ENCODE measurements around the gene SP9. TPM values are rescaled to one million over a fixed set of nuclear protein-coding genes. Genes with fewer than 3 reads are reported as not detected.
A peak's percentile ranks its signal among the peaks of the same experiment; 100 is the strongest.

Gene SP9
- total RNA-seq: not detected
- long read RNA-seq: 0 reads

DNA sequence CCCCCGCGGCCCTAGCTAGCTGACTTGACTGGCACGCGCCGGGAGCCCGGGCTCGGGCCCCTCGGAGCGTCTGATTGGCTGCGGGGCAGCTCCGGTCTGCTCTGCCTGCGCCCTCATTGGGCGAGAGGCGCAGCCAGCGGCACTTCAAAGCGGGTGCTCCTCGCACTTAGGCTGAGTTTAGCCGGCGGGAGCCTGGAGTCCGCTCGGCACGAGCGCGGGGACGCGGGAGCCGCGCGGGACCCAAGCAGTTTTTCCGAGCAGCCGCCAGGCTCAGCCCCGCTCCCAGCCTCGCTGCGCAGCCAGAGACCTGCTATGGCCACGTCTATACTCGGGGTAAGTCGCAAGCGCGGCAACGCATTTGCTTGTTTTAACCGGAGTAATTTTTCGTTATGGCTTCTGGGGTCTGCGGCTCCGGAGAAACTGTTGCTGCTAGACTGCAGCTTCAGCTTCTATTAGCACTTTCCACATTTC lies at the start of gene SP9:
Gene SP9, plus strand, starts transcription at position 174 of the 471 bp plus-strand sequence. Its CDS starts 139 bp downstream, at position 313.
- ATAC-seq: peak in 1 of 2 donors; percentile 7
- DNase-seq: no peak

DNA sequence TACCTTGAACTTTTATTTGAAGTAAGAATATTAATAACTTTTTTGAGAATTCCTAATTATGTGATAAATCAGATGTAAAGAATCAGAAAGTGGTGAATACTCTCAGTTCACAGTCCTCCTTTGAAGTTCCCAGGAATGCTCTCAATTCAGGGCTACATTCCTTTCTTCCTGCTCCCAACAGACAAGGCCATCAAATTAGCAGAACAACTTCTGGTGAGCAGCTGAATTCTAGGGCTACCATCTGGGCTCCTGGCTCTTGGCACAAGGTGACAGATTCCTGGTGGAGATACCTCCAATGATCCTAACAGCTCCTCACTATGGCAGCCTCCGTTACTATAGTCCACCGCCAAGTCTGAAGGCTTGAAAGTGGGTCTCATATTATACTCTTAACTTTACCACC lies 48.6 kb upstream of the SP9 start:
- ATAC-seq (no peak), DNase-seq (no peak)
- intact Hi-C loops (cut with DNase I): no loop called here

More for the DNA sequence above, at the start of gene SP9:
- intact Hi-C loops (cut with DNase I): no loop called here

DNA sequence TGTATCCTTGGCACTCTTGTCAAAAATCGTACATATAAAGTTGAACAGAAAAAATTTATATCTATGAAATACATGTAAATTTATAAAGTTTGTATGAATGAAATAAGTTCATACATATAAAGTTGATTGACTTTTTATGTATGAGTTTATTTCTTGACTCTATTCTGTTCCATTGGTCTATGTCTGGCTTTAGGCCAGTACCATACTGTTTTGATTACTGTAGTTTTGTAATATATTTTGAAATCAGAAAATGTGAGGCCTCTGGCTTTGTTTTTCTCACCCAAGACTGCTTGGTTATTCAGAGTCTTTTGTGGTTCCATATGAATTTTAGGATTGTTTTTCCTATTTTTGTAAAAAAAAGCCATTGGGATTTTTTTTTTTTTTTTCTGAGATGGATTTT lies 41.8 kb upstream of the SP9 start:
- intact Hi-C loops (cut with DNase I): no loop called here
- no peak for ATAC-seq

GRCh38 chr2:174300114-174300513 lies 34.6 kb upstream of the SP9 start:
- intact Hi-C loops (cut with DNase I): no loop called here
- DNase-seq (no peak), ATAC-seq (no peak)

More for the DNA sequence above, 41.8 kb upstream of the SP9 start:
- DNase-seq: no peak

DNA sequence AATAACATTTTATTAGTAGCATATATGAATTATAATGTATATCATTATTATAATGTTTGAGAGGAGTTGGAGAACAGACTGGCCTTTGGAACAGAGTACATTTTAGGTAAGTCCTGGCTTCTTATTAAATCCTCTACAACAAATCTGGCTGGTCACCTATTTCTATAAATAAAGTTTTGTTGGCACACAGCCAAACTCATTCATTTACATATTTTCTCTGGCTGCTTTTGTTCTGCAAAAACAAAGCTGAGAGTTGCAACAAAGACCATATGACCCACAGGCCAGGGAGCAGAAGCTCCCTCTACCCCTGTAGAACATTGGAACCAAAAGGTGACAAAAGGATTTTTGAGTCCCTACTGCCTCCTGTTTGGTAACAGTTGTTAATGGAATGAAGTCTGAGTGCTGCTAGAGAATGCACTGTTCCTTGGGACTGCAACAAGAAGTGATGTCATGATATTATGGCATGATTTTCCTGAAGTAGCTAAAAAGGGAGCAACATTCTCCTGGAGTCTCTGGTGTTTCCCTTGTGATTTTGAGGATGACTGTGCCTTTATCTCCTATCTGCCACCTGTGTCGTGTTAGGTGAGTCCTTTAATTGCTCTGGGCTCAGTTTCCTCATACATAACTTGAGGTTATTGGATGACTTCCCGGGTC lies 22.0 kb upstream of the SP9 start:
- DNase-seq: no peak
- intact Hi-C loops (cut with DNase I): no loop called here
- ATAC-seq: no peak

DNA sequence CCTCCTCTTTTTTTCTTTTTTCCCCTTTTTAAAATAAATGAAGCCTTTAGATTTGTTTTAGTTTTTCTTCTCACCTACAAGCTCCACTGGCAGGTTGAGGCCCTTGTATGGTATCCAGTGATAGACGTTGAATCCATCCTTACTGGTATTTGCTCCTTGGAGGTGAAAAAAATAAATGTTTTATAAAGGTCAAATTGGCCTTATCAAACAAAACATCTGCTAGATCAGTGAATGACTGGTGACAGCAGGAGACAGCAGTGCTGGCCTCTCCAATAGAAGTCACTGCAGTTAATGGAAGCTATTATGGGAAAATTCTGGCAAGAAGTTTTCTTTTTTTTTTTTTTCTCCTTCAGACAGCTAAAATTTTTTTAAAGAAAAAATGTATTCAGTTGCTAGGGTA lies 12.6 kb upstream of the SP9 start:
- DNase-seq (no peak), ATAC-seq (no peak)
- intact Hi-C loops (cut with DNase I): no loop called here

GRCh38 chr2:174322746-174323145 lies 12.0 kb upstream of the SP9 start:
- no peak for DNase-seq
- no peak for ATAC-seq
- intact Hi-C loops (cut with DNase I): no loop called here

DNA sequence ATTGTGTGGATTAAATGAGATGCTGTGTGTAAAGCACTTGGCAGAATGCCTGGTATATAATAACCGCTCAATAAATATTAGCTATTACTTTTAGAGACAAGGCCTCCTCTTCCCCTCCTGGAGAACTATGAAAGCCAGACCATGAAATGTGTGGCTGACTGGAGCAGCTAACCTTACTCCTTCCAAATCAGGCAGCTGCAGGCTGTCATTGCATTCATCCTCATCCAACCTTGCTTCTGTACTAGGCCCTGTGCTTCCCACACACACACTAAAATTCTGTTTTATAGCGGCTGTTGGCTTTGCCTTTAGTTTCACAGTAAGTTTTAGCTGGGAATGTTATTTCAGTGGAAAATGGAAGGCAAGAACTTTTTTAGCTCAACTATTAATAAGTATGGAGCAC lies 10.2 kb upstream of the SP9 start:
- ATAC-seq (no peak), DNase-seq (no peak)
- intact Hi-C loops (cut with DNase I): no loop called here

GRCh38 chr2:174325373-174326160 lies 9.2 kb upstream of the SP9 start:
- no peak for DNase-seq
- peak; percentile 14 to 35 for ATAC-seq
- intact Hi-C loops (cut with DNase I): no loop called here

DNA sequence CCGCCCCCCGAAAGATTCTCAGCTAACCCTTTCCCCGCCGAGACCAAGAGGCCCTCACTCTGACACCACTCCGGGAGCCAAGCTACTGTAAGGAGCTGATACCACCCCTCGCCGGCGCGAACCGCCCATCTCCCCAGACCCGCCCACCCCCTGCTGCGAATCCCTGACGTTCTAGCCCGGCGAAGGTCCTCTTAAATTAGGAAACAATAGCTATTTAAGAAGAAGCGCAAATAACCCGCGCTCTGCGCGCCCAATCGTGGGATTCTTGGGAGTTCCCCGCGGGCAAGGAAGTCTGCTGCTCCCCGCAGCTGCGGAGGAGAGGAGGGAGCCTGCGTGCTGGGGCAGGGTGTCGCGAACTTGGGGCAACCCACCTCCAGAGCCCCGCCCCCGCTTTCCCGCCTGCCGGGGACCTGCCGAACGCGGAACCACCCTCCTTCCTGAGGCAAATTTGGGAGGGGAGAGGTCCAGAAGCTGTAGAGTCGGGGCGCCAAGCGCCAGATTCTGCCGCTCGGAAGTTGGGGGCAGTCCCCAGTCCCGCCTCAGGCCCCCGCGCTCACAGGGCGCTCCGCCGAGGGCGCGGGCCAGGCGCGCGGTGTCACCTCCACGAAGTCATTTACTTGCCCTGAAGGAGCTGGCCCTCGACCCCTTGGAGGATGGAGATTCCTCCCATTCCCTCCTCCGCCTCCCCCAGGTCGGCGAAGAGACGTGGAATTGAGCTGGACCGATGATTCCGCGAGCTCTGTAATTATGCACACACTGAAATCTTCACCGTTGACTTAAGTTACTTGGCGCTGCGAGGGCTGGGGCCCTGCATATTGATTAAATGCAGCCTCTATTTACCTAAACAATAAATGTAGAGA lies 8.4 kb upstream of the SP9 start:
- intact Hi-C loops (cut with DNase I): no loop called here
- no peak for DNase-seq
- ATAC-seq: peak; percentile 56 to 61

GRCh38 chr2:174327021-174327840 lies 7.5 kb upstream of the SP9 start:
- ATAC-seq (peak in 1 of 2 donors; percentile 37), DNase-seq (no peak)
- intact Hi-C loops (cut with DNase I): no loop called here

GRCh38 chr2:174327841-174328113 lies 7.0 kb upstream of the SP9 start:
- intact Hi-C loops (cut with DNase I): no loop called here
- no peak for ATAC-seq
- no peak for DNase-seq

GRCh38 chr2:174328114-174328960 lies 6.4 kb upstream of the SP9 start:
- intact Hi-C loops (cut with DNase I): no loop called here
- no peak for DNase-seq
- ATAC-seq: no peak

DNA sequence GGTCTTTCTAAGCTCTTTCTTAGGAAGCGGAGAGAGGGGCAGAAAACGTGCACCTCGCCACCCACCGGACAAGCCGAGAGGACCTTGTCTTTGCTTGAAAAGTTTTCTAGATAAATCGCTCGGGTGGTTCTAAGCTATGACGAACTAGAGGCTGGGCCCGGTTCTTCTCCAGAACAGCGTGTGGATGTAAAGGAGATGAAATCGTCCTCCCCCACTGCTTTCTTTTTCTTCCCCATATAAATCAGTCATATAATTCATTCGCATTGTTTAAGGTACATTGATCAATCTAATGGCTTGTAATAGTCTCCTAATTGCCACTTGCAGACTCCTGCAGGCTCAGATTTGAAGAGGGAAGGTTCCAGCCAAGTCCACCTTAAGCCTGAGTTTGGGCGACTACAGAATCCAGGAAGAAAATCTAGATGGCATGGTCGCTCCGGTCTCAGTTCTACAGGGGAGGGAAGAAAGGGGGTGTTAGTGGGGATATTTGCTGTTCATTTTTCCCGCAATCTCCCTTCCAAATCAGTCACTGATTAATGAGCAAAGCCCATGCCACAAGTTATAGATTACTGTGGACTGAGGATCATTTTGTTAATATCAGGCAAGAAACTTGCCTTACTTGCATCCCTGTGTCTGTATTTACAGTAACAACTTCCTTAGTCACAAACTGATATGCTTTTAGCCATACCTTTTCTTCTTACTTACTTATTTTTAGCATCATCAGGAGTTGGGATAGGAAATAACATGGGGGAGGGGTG lies 5.6 kb upstream of the SP9 start:
- intact Hi-C loops (cut with DNase I): no loop called here
- ATAC-seq (no peak), DNase-seq (no peak)

DNA sequence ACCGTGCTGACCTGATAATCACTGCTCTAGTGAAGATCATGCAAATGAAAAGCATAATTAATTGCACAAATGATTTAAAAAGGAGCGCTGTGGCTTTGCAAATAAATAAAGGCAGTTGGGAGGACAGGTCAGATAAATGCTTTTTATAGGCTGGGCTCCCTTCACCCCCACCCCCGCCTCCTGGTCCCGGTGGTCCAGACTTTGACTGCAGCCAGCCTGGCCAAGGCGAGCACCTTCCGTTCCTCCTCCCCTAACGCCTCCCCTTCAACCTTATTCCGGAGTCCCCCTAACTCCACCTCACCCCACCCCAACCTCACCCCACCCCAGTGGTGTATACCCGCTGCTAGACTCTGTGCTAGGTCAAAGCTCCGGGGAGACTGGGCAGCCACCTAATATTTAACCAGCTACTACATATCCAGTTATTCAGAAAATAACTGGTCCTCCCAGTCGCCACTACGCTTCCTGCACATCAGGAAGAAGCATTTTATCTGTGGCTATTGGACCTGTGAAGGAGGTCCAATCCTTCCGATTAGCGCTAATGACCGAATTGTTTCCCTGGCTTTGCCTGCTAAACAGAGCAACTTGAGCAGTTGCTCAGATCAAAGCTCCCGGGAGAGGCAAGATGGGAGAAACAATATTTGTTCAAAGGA lies 3.7 kb upstream of the SP9 start:
- ATAC-seq (no peak), DNase-seq (no peak)
- intact Hi-C loops (cut with DNase I): no loop called here

DNA sequence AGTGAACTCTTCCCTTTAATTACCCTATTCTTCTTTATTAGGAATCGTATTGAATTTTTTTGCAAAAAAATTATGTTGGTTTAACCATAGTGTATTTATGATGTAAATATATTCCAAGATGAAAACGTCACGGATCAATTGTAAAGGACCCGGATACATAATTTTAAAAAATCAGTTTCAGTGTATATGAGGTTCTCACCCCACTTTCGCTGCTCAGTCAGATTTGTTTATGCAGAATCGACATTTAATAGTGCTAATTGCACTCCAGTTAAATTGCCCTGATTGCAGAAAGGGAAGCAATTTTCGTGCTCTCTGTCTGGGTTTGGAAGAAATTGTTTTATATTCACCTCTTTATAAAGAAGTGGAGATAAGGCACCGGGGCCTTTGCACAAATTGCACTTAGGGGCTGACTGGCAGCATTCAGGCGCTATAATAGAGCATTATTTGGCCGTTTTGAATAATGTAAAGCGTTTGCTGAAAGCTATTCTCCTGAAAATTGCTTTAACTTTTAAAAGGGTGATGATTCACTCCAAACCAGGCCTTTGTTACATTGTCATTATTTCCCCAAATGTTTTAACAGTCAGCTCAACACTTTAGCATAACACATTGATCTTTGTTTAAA lies 3.0 kb upstream of the SP9 start:
- intact Hi-C loops (cut with DNase I): no loop called here
- ATAC-seq (no peak), DNase-seq (no peak)

All from left cardiac atrium (tissue), 4 donors.